SK-N-SH treated with all-trans-retinoic acid at 6 μM for 48 hours (cell line): ENCODE measurements around the gene MYDGF.

ENCODE experiments used
- ARNTL ChIP-seq: fragments of 450-650 bp; formaldehyde crosslinking; IDR thresholded peaks from 2 replicates; pipeline ENCODE4 v1.5.0; 2020; ENCODE audit warnings: low read depth, mild to moderate bottlenecking, moderate library complexity, borderline replicate concordance
- CSDC2 ChIP-seq: fragments of 250-450 bp; sonication (Bioruptor Pico); IDR thresholded peaks from 2 replicates; pipeline ENCODE4 v1.5.0; 2020; ENCODE audit warnings: mild to moderate bottlenecking, moderate library complexity
- ISL1 ChIP-seq: fragments of 250-450 bp; sonication (Bioruptor Pico); IDR thresholded peaks from 2 replicates; pipeline ENCODE4 v2.1.2; 2022; ENCODE audit warnings: mild to moderate bottlenecking, moderate library complexity
- PATZ1 ChIP-seq: fragments of 250-450 bp; sonication (Bioruptor Pico); IDR thresholded peaks from 2 replicates; pipeline ENCODE4 v1.8.0; 2020; ENCODE audit warnings: mild to moderate bottlenecking, moderate library complexity, borderline replicate concordance
- TOX ChIP-seq: fragments of 250-450 bp; sonication (Bioruptor Pico); IDR thresholded peaks from 2 replicates; pipeline ENCODE4 v1.8.0; 2021; ENCODE audit warnings: mild to moderate bottlenecking, moderate library complexity, borderline replicate concordance
- ZFP30 ChIP-seq: fragments of 450-650 bp; formaldehyde crosslinking; IDR thresholded peaks from 2 replicates; pipeline ENCODE4 v1.5.0; 2022; ENCODE audit warnings: mild to moderate bottlenecking, moderate library complexity
- ZNF70 ChIP-seq: fragments of 450-650 bp; formaldehyde crosslinking; IDR thresholded peaks from 2 replicates; pipeline ENCODE4 v1.5.0; 2020; ENCODE audit warnings: mild to moderate bottlenecking, moderate library complexity

- TF ChIP-seq ZNF70 (CRISPR knock-in tag), result no peak
- no peak for TF ChIP-seq PATZ1 (CRISPR knock-in tag)
- no peak for TF ChIP-seq ARNTL
- no peak for TF ChIP-seq CSDC2 (CRISPR knock-in tag)
- TF ChIP-seq TOX, result no peak
- TF ChIP-seq ISL1, result no peak
- TF ChIP-seq ZFP30, result no peak
Measured at GRCh38 chr19:4687396-4687795, 17.3 kb upstream of the MYDGF start.
